PC-9 (cell line): ENCODE measurements around the gene PRRX1.

Source experiments
- CTCF ChIP-seq: fragments of 200-600 bp; sonication (generic); conservative IDR thresholded peaks from 2 replicates; pipeline ENCODE4 v1.6.1; 2017; ENCODE audit warnings: mixed run types, antibody characterized with exemption, mild to moderate bottlenecking, moderate library complexity
- EZH2 ChIP-seq: fragments of 200-600 bp; sonication (generic); IDR thresholded peaks from 2 replicates; pipeline ENCODE4 v1.8.0; 2017; ENCODE audit warnings: antibody characterized with exemption, low read depth

GRCh38 chr1:170741678-170742077, 77.7 kb downstream of the PRRX1 start:
- no peak for TF ChIP-seq CTCF
- no peak for TF ChIP-seq EZH2
